Tibial artery (tissue), 4 donors: ENCODE results near the gene ENOPH1.
"Not testable (repeated sequence)": the region's sequence is repeated elsewhere in the genome, so short reads cannot be mapped to it uniquely, and the experiment has no call there.

Source experiments
- DNase-seq, 2 donors: peaks; one replicate each; pipeline ENCODE4 v3.0.0-alpha.2; 2019
- H3K27ac ChIP-seq, 2 donors: fragments of 200-600 bp; sonication (generic) in 1 of 2; 1 replicate in 1 of 2; 2 replicates in 1 of 2; pipeline ENCODE4 v1.5.1; 2018 to 2019; ENCODE audit warnings: mild to moderate bottlenecking in 1 of 2
- H3K27me3 ChIP-seq, 2 donors: fragments of 200-600 bp; sonication (generic) in 1 of 2; one replicate each; pipeline versions ENCODE4 v1.5.1 to v1.6.0; 2016 to 2019
- H3K36me3 ChIP-seq, 3 donors: fragments of 200-600 bp; sonication (generic) in 2 of 3; one replicate each; pipeline ENCODE4 v1.5.1; 2016 to 2019; ENCODE audit warnings: mild to moderate bottlenecking in 2 of 3
- H3K4me1 ChIP-seq, 4 donors: fragments of 200-600 bp; sonication (generic) in 2 of 4; 1 replicate in 3 of 4; 2 replicates in 1 of 4; pipeline ENCODE4 v1.5.1; 2016 to 2019
- H3K4me3 ChIP-seq, 2 donors: fragments of 200-600 bp; sonication (generic) in 1 of 2; 1 replicate in 1 of 2; 2 replicates in 1 of 2; pipeline ENCODE4 v1.5.1; 2018 to 2019; ENCODE audit warnings: mild to moderate bottlenecking in 2 of 2
- H3K9me3 ChIP-seq, 3 donors: fragments of 200-600 bp; sonication (generic) in 1 of 3; one replicate each; pipeline ENCODE4 v1.5.1; 2016 to 2019
- intact Hi-C: fragments of 100-400 bp; cut with DNase I; formaldehyde crosslinking; loops from one replicate; pipeline ENCODE4 v1.15.0; 2023; ENCODE audit warnings: low total_unique reads
- TF ChIP-seq, protein P1 (sequence below), 2 experiments: fragments of 200-600 bp in 1 of 2; fragments of 450-650 bp in 1 of 2; IDR thresholded peaks; one replicate each; pipeline ENCODE4 v1.5.1; 2017 to 2019; ENCODE audit warnings: antibody characterized with exemption in 2 of 2, mild to moderate bottlenecking in 1 of 2, moderate library complexity in 1 of 2

Gene ENOPH1

GRCh38 chr4:82388405-82388804 is 42.0 kb upstream of the ENOPH1 start:
- H3K4me1 ChIP-seq: no peaks in the 10 kb centered on the region
- H3K9me3 ChIP-seq: no peaks in the 10 kb centered on the region
- intact Hi-C loops: no loop called here
- no peaks in the 10 kb centered on the region for H3K27me3 ChIP-seq
- H3K27ac ChIP-seq: no peak overlapping the region
- no peak overlapping the region for H3K4me3 ChIP-seq
- no peak for DNase-seq
- H3K36me3 ChIP-seq: no peaks in the 10 kb centered on the region
- TF ChIP-seq, protein P1, sequence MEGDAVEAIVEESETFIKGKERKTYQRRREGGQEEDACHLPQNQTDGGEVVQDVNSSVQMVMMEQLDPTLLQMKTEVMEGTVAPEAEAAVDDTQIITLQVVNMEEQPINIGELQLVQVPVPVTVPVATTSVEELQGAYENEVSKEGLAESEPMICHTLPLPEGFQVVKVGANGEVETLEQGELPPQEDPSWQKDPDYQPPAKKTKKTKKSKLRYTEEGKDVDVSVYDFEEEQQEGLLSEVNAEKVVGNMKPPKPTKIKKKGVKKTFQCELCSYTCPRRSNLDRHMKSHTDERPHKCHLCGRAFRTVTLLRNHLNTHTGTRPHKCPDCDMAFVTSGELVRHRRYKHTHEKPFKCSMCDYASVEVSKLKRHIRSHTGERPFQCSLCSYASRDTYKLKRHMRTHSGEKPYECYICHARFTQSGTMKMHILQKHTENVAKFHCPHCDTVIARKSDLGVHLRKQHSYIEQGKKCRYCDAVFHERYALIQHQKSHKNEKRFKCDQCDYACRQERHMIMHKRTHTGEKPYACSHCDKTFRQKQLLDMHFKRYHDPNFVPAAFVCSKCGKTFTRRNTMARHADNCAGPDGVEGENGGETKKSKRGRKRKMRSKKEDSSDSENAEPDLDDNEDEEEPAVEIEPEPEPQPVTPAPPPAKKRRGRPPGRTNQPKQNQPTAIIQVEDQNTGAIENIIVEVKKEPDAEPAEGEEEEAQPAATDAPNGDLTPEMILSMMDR (IDR thresholded peaks at IDR 0.05): no peak

DNA sequence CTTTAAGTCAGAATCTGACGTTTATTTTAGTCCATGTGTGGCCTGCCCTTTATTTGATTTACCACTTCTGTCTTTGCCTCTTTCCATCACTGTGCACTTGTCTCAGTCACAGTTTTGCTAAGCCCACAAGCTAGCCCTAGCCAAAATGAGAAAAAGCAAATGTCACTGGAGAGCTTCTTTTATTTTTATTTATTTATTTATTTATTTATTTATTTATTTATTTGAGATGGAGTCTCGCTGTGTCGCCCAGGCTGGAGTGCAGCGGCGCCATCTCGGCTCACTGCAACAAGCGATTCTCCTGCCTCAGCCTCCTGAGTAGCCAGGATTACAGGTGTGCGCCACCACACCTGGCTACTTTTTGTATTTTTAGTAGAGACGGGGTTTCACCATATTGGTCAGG is 40.3 kb upstream of the ENOPH1 start:
- intact Hi-C loops, H3K27me3 ChIP-seq, DNase-seq, H3K9me3 ChIP-seq, H3K36me3 ChIP-seq, H3K4me1 ChIP-seq, H3K4me3 ChIP-seq, H3K27ac ChIP-seq: not testable (repeated sequence)

GRCh38 chr4:82394896-82395295 is 35.5 kb upstream of the ENOPH1 start:
- intact Hi-C loops: no loop called here
- DNase-seq: no peak

DNA sequence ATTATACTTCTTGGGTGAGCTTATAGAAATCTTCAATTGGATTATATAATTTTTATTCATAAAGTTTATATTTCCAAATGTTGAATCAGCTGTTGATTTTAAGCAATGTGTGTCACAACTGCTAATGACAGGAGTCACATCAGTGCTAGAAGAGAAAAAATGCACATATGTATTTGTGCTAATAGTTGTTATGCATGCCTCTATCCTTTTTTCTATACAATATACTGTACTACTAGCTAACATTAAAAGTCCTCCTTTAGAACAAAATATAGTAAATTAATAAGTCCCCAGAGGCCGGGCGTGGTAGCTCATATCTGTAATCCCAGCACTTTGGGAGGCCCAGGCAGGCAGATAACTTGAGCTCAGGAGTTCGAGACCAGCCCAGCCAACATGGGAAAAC is 32.9 kb upstream of the ENOPH1 start:
- H3K4me1 ChIP-seq: no peaks in the 10 kb centered on the region
- TF ChIP-seq, protein P1 (IDR thresholded peaks at IDR 0.05): no peak
- no peak overlapping the region for H3K27ac ChIP-seq
- no peak for DNase-seq
- no peaks in the 10 kb centered on the region for H3K36me3 ChIP-seq
- no peaks in the 10 kb centered on the region for H3K27me3 ChIP-seq
- intact Hi-C loops: no loop called here
- H3K9me3 ChIP-seq: no peaks in the 10 kb centered on the region
- H3K4me3 ChIP-seq: no peak overlapping the region

More at GRCh38 chr4:82394896-82395295, 35.5 kb upstream of the ENOPH1 start:
- TF ChIP-seq, protein P1 (IDR thresholded peaks at IDR 0.05): no peak
- Histone ChIP-seq H3K27ac (no peak overlapping the region), H3K9me3 (no peaks in the 10 kb centered on the region), H3K36me3 (no peaks in the 10 kb centered on the region), H3K4me1 (no peaks in the 10 kb centered on the region), H3K4me3 (no peak overlapping the region), H3K27me3 (no peaks in the 10 kb centered on the region)

- Histone ChIP-seq H3K4me3 (no peak overlapping the region), H3K4me1 (no peaks in the 10 kb centered on the region), H3K36me3 (no peaks in the 10 kb centered on the region), H3K27ac (no peak overlapping the region), H3K27me3 (no peaks in the 10 kb centered on the region), H3K9me3 (no peaks in the 10 kb centered on the region)
- intact Hi-C loops: no loop called here
- TF ChIP-seq, protein P1 (IDR thresholded peaks at IDR 0.05): no peak
- no peak for DNase-seq
These were observed 32.1 kb upstream of the ENOPH1 start for GRCh38 chr4:82398263-82398662.

GRCh38 chr4:82401600-82401999 is 28.8 kb upstream of the ENOPH1 start:
- Histone ChIP-seq H3K27ac (no peak overlapping the region), H3K9me3 (no peaks in the 10 kb centered on the region), H3K36me3 (no peaks in the 10 kb centered on the region), H3K27me3 (no peaks in the 10 kb centered on the region), H3K4me3 (no peak overlapping the region), H3K4me1 (no peaks in the 10 kb centered on the region)
- intact Hi-C loops: no loop called here
- TF ChIP-seq, protein P1 (IDR thresholded peaks at IDR 0.05): no peak
- no peak for DNase-seq
